ENCODE results near the gene PCGF2. TPM values are rescaled to one million over a fixed set of nuclear protein-coding genes. Genes with fewer than 3 reads are reported as not detected.
A peak's percentile ranks its signal among the peaks of the same experiment; 100 is the strongest.

The PCGF2 gene
- total and polyA plus RNA-seq, 9 of the 15 experiments (the other 6 are each of a cell fraction or from before 2014, with no cell fraction given), result 1.3 to 33.4 (median 7.0) TPM

DNA sequence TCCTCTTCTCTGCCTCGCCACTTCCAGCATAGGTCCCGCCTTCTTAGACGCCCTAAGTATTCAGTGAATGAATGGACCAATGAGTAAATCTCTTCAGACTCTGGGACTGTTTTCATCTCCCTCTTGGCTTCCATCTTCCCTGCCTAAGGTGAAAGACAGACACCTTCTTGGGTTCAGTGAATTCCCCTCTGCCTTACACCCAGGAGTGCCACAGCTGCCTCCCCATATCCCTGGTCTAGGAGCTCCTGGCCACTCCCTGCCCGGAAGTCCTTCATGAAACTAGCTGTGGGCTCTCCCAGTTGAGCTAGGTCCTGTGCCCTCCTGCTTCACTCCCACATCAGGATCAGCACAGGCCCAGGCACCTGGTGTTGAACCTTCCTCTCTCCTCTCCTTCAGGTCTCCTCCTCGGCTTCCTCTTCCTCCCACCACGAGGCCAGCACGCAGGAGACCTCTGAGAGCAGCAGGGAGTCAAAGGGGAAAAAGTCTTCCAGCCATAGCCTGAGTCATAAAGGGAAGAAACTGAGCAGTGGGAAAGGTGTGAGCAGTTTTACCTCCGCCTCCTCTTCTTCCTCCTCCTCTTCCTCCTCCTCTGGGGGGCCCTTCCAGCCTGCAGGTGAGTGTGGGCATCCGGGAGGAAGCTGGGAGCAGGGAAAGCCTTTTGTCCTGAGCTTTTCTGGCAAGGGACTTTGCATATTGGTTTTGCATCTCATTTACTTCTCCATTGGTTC is 32.8 kb downstream of the PCGF2 start:
- no peaks in the 10 kb centered on the region for H3K79me2 ChIP-seq (ENCODE audit: control insufficient read depth, insufficient read depth, low read length)
- ATAC-seq (no peak), DNase-seq (ENCODE audit: extremely low read depth in 1 of 4, low spot score in 3 of 4) (no peak), FAIRE-seq (no peak)
- H3K9ac ChIP-seq (ENCODE audit: insufficient read depth in 1 of 2, low read depth in 2 of 2, low read length in 2 of 2), result peak overlapping the region in 1 of 2 experiments; percentile 21; a peak in 1 of 4 replicates
- peaks cover 8% of the 10 kb centered on the region; the same call in 1 of the 2 replicates for H4K20me1 ChIP-seq (replicated peaks; ENCODE audit: control insufficient read depth, insufficient read depth, low read length)
- no peaks in the 10 kb centered on the region for H3K9me3 ChIP-seq (replicated peaks; ENCODE audit: control insufficient read depth, insufficient read depth, low read depth, low read length)
- H3K27me3 ChIP-seq (ENCODE audit: control insufficient read depth in 2 of 2, insufficient read depth in 2 of 2, low read length in 2 of 2), result no peaks in the 10 kb centered on the region
- intact Hi-C loops (cut with micrococcal nuclease) (no loop called here), in situ Hi-C loops (cut with MboI) (no loop called here)
- no peak overlapping the region for H3K4me2 ChIP-seq (ENCODE audit: insufficient read depth, low read length)
- H3K4me1 ChIP-seq (replicated peaks in 1 of 2; ENCODE audit: control insufficient read depth in 2 of 2, insufficient read depth in 2 of 2, low read length in 2 of 2), result peaks cover 35 to 53% of the 10 kb centered on the region in 2 experiments
- H3K27ac ChIP-seq (ENCODE audit: extremely low read depth, low read depth, low read length), result no peak overlapping the region
- ChIA-PET CTCF (ENCODE audit: low intra/inter-chr PET ratio) (no interaction called here), POLR2A (interaction anchor here (0.7 to 3.2 kb wide), 6 partner anchors 9 to 181 kb away, joined by 3 to 19 read pairs (median 4); partner anchors contain the start of gene MLLT6)
- H3K36me3 ChIP-seq (ENCODE audit: control insufficient read depth, insufficient read depth, low read length), result peaks cover 67% of the 10 kb centered on the region; the same call in 2 of the 3 replicates
- no peak overlapping the region for H3K4me3 ChIP-seq
- 64% methylated on average over 8 of the region's 9 CpGs for WGBS (ENCODE audit: insufficient coverage, low coverage, missing lambda C conversion rate)
- H3K9me1 ChIP-seq (ENCODE audit: control insufficient read depth, insufficient read depth, low read length), result peaks cover 11% of the 10 kb centered on the region
- no peak overlapping the region for H2AFZ ChIP-seq (ENCODE audit: low read depth, low read length)
- TF ChIP-seq POU5F1 (IDR thresholded peaks at IDR 0.05; ENCODE audit: borderline replicate concordance, low read depth, low read length, partially characterized antibody) (no peak), RBFOX2 (IDR thresholded peaks at IDR 0.05; ENCODE audit: low read depth, low read length) (0 out of 2 replicates have a peak, but pooled peaks have one; percentile 28), POLR2G (IDR thresholded peaks at IDR 0.05; ENCODE audit: low read depth, low read length) (0 out of 2 replicates have a peak, but pooled peaks have one; percentile 24)
- TF ChIP-seq, protein P1, sequence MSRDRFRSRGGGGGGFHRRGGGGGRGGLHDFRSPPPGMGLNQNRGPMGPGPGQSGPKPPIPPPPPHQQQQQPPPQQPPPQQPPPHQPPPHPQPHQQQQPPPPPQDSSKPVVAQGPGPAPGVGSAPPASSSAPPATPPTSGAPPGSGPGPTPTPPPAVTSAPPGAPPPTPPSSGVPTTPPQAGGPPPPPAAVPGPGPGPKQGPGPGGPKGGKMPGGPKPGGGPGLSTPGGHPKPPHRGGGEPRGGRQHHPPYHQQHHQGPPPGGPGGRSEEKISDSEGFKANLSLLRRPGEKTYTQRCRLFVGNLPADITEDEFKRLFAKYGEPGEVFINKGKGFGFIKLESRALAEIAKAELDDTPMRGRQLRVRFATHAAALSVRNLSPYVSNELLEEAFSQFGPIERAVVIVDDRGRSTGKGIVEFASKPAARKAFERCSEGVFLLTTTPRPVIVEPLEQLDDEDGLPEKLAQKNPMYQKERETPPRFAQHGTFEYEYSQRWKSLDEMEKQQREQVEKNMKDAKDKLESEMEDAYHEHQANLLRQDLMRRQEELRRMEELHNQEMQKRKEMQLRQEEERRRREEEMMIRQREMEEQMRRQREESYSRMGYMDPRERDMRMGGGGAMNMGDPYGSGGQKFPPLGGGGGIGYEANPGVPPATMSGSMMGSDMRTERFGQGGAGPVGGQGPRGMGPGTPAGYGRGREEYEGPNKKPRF (IDR thresholded peaks at IDR 0.05; ENCODE audit: low read depth, low read length), result no peak
- TF ChIP-seq, protein P2, sequence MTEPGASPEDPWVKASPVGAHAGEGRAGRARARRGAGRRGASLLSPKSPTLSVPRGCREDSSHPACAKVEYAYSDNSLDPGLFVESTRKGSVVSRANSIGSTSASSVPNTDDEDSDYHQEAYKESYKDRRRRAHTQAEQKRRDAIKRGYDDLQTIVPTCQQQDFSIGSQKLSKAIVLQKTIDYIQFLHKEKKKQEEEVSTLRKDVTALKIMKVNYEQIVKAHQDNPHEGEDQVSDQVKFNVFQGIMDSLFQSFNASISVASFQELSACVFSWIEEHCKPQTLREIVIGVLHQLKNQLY (CRISPR knock-in tag; conservative IDR thresholded peaks at IDR 0.05), result no peak
- no TSS peak for BruUV-seq (replicated peaks)

All from K562 (cell line).